GM23338 (cell line): ENCODE results near the gene NLRP9. TPM values are rescaled to one million over a fixed set of nuclear protein-coding genes. Genes with fewer than 3 reads are reported as not detected.

Source experiments
- ATAC-seq: fragments of 200-7000 bp; cut with Tn5 transposase; 3 replicates; pipeline ENCODE4 v1.9.1; 2020
- DNase-seq: peaks from one replicate; pipeline ENCODE4 v3.0.0-alpha.2; 2015; ENCODE audit warnings: low spot score
- H2AFZ ChIP-seq: fragments of 200-600 bp; sonication (generic); 2 replicates; pipeline ENCODE4 v1.8.0; 2016; ENCODE audit warnings: antibody characterized with exemption, mild to moderate bottlenecking, moderate library complexity
- H3F3A ChIP-seq: fragments of 200-600 bp; sonication (generic); replicated peaks from 2 replicates; pipeline ENCODE4 v1.8.0; 2017; ENCODE audit warnings: antibody characterized with exemption, mixed run types, low read depth
- H3K27ac ChIP-seq: fragments of 200-600 bp; sonication (generic); 2 replicates; pipeline ENCODE4 v1.6.1; 2016; ENCODE audit warnings: low read depth
- H3K27me3 ChIP-seq: fragments of 200-600 bp; sonication (generic); 2 replicates; pipeline ENCODE4 v1.8.0; 2016; ENCODE audit warnings: mild to moderate bottlenecking, mixed run types, moderate library complexity; ENCODE audit not compliant: insufficient read depth
- H3K36me3 ChIP-seq: fragments of 200-600 bp; sonication (generic); 2 replicates; pipeline ENCODE4 v1.8.0; 2016; ENCODE audit warnings: mild to moderate bottlenecking; ENCODE audit not compliant: insufficient read depth
- H3K4me1 ChIP-seq: fragments of 200-600 bp; sonication (generic); 2 replicates; pipeline ENCODE4 v1.8.0; 2016; ENCODE audit warnings: mild to moderate bottlenecking, moderate library complexity; ENCODE audit not compliant: insufficient read depth
- H3K4me2 ChIP-seq: fragments of 200-600 bp; sonication (generic); 2 replicates; pipeline ENCODE4 v1.7.1; 2017; ENCODE audit warnings: mixed run types
- H3K4me3 ChIP-seq: fragments of 200-600 bp; sonication (generic); 2 replicates; pipeline ENCODE4 v1.6.1; 2016; ENCODE audit warnings: mixed run types
- H3K79me2 ChIP-seq: fragments of 200-600 bp; sonication (generic); replicated peaks from 2 replicates; pipeline ENCODE4 v1.8.0; 2017; ENCODE audit warnings: mild to moderate bottlenecking; ENCODE audit not compliant: insufficient read depth
- H3K9me2 ChIP-seq: fragments of 200-600 bp; sonication (generic); 2 replicates; pipeline ENCODE4 v1.8.0; 2017; ENCODE audit not compliant: insufficient read depth
- H4K20me1 ChIP-seq: fragments of 200-600 bp; sonication (generic); replicated peaks from 2 replicates; pipeline ENCODE4 v1.8.0; 2017; ENCODE audit warnings: mild to moderate bottlenecking; ENCODE audit not compliant: insufficient read depth
- H3K27ac Mint-ChIP-seq: 2 replicates; pipeline ENCODE4 v1.8.0; 2020; ENCODE audit warnings: inconsistent platforms, mild to moderate bottlenecking, moderate library complexity, mixed read lengths
- H3K27me3 Mint-ChIP-seq: 3 replicates; pipeline ENCODE4 v1.8.0; 2022; ENCODE audit warnings: low read depth, mild to moderate bottlenecking, moderate library complexity, mixed read lengths, inconsistent platforms; ENCODE audit not compliant: insufficient read depth, poor library complexity
- H3K36me3 Mint-ChIP-seq: 3 replicates; pipeline ENCODE4 v1.8.0; 2021; ENCODE audit warnings: low read depth, mild to moderate bottlenecking, inconsistent platforms, moderate library complexity, mixed read lengths
- H3K4me1 Mint-ChIP-seq: 3 replicates; pipeline ENCODE4 v1.8.0; 2020; ENCODE audit warnings: mild to moderate bottlenecking, inconsistent platforms, mixed read lengths
- H3K4me3 Mint-ChIP-seq: 3 replicates; pipeline ENCODE4 v1.8.0; 2021; ENCODE audit warnings: moderate library complexity, mild to moderate bottlenecking, inconsistent platforms, mixed read lengths
- H3K9me3 Mint-ChIP-seq: 3 replicates; pipeline ENCODE4 v1.8.0; 2020; ENCODE audit warnings: moderate library complexity, mild to moderate bottlenecking, inconsistent platforms, mixed read lengths
- CREB1 ChIP-seq: fragments of 250-450 bp; sonication (Bioruptor Pico); IDR thresholded peaks from 2 replicates; pipeline ENCODE4 v1.5.0; 2020; ENCODE audit warnings: low read depth, mild to moderate bottlenecking, moderate library complexity
- CTCF ChIP-seq, 2 experiments: fragments of 200-600 bp in 1 of 2; sonication (generic) in 1 of 2; conservative IDR thresholded peaks; 2 replicates each; pipeline versions ENCODE4 v1.5.1 to v1.6.1; 2016 to 2017; ENCODE audit warnings: antibody characterized with exemption in 2 of 2, low read depth in 2 of 2, mild to moderate bottlenecking in 2 of 2, moderate library complexity in 1 of 2
- EZH2phosphoT487 ChIP-seq: fragments of 200-600 bp; sonication (generic); IDR thresholded peaks from one replicate; pipeline ENCODE4 v1.8.1; 2018; ENCODE audit warnings: antibody characterized with exemption; ENCODE audit not compliant: unreplicated experiment
- JUNB ChIP-seq: IDR thresholded peaks from one replicate; pipeline ENCODE4 v1.6.1; 2016; ENCODE audit warnings: antibody characterized with exemption; ENCODE audit not compliant: unreplicated experiment
- NANOG ChIP-seq: IDR thresholded peaks from 2 replicates; pipeline ENCODE4 v1.6.1; 2016; ENCODE audit warnings: antibody characterized with exemption, borderline replicate concordance
- POLR2AphosphoS5 ChIP-seq: IDR thresholded peaks from 2 replicates; pipeline ENCODE4 v1.6.1; 2016; ENCODE audit warnings: antibody characterized with exemption, low read depth
- REST ChIP-seq: IDR thresholded peaks from one replicate; pipeline ENCODE4 v1.6.1; 2018; ENCODE audit warnings: antibody characterized with exemption; ENCODE audit not compliant: unreplicated experiment
- STAT1 ChIP-seq: IDR thresholded peaks from one replicate; pipeline ENCODE4 v1.6.1; 2016; ENCODE audit warnings: antibody characterized with exemption; ENCODE audit not compliant: unreplicated experiment
- ZNF114 ChIP-seq: fragments of 250-450 bp; sonication (Bioruptor Pico); IDR thresholded peaks from 2 replicates; pipeline ENCODE4 v1.5.0; 2020; ENCODE audit warnings: mild to moderate bottlenecking, moderate library complexity
- ZNF331 ChIP-seq: fragments of 250-450 bp; sonication (Bioruptor Pico); IDR thresholded peaks from 2 replicates; pipeline ENCODE4 v1.5.0; 2020; ENCODE audit warnings: low read depth, mild to moderate bottlenecking, moderate library complexity
- ZNF462 ChIP-seq: fragments of 250-450 bp; sonication (Bioruptor Pico); IDR thresholded peaks from 2 replicates; pipeline ENCODE4 v1.5.0; 2020; ENCODE audit warnings: mild to moderate bottlenecking, moderate library complexity
- polyA plus RNA-seq: library from polyadenylated mRNA; unstranded; fragments of >200 nt; fragmentation: Nextera tagmentation; extraction: Ambion mirVana; gene quantifications from 2 replicates; pipeline ENCODE4 v1.2.1, GENCODE V29; 2016
- total RNA-seq: library from RNA; depleted of rRNA; stranded (reverse); fragments of >200 nt; shearing (Covaris generic); gene quantifications from 2 replicates; pipeline ENCODE4 v1.2.3, GENCODE V29; 2014

NLRP9 gene
- total and polyA plus RNA-seq, 2 experiments from 2014 or later = not detected

GRCh38 chr19:55690109-55690768, 48.0 kb downstream of the NLRP9 start:
- DNase-seq (no peak), ATAC-seq (no peak)
- no peak overlapping the region for H3K4me3 ChIP-seq
- H3K27me3 ChIP-seq = no peaks in the 10 kb centered on the region
- Mint-ChIP-seq H3K27me3 (peaks cover 6% of the 10 kb centered on the region), H3K27ac (no peak overlapping the region), H3K36me3 (peaks cover 24% of the 10 kb centered on the region), H3K4me3 (no peak overlapping the region), H3K4me1 (no peaks in the 10 kb centered on the region), H3K9me3 (no peaks in the 10 kb centered on the region)
- no peak overlapping the region for H3K27ac ChIP-seq
- TF ChIP-seq ZNF114 (CRISPR knock-in tag) (no peak), POLR2AphosphoS5 (no peak), CTCF (conservative IDR thresholded peaks at IDR 0.05; ENCODE audit: low read depth in 2 of 2) (no peak), ZNF331 (CRISPR knock-in tag) (no peak), NANOG (no peak), JUNB (no peak), ZNF462 (CRISPR knock-in tag) (no peak), STAT1 (no peak), EZH2phosphoT487 (no peak), REST (no peak), CREB1 (CRISPR knock-in tag) (no peak)
- H3K4me1 ChIP-seq = no peaks in the 10 kb centered on the region
- no peak overlapping the region for H3K4me2 ChIP-seq
- 0 out of 2 replicates have a peak, but pooled peaks cover 3% of the 10 kb centered on the region for H3K79me2 ChIP-seq
- H4K20me1 ChIP-seq = no peaks in the 10 kb centered on the region; the same call in 1 of the 2 replicates
- H2AFZ ChIP-seq = no peak overlapping the region
- H3K9me2 ChIP-seq = no peaks in the 10 kb centered on the region
- no peaks in the 10 kb centered on the region for H3F3A ChIP-seq
- H3K36me3 ChIP-seq = no peaks in the 10 kb centered on the region
